Measurements from ENCODE around the gene EEA1.

Gene EEA1

GRCh38 chr12:92785563-92785950 is 143.5 kb downstream of the EEA1 start (continued):
- no peak for TF ChIP-seq ZNF555 (tag by site-specific recombination; conservative IDR thresholded peaks at IDR 0.05)
- TF ChIP-seq ZNF23 (tag by site-specific recombination; IDR thresholded peaks at IDR 0.05; ENCODE audit: borderline replicate concordance) = no peak
- no peak for TF ChIP-seq ZNF37A (tag by site-specific recombination; IDR thresholded peaks at IDR 0.05)
- TF ChIP-seq OSR2 (tag by site-specific recombination; IDR thresholded peaks at IDR 0.05) = no peak

- peaks cover 3% of the 10 kb centered on the region; the same call in 1 of the 2 replicates for H3K4me1 ChIP-seq (ENCODE audit: control insufficient read depth, insufficient read depth, low read length)
- H3K9me3 ChIP-seq (ENCODE audit: control insufficient read depth, insufficient read depth, low read depth, low read length) = no peaks in the 10 kb centered on the region
- ChIA-PET CTCF (interaction anchor here (0.6 to 1.5 kb wide), 21 partner anchors 10 to 1716 kb away, joined by 3 to 8 read pairs (median 4); no protein-coding TSS in a partner anchor), POLR2A (no interaction called here)
- TF ChIP-seq ZNF660 (tag by site-specific recombination; IDR thresholded peaks at IDR 0.05) (peak; percentile 81), ZXDB (tag by site-specific recombination; IDR thresholded peaks at IDR 0.05) (peak; percentile 22; the same call in 1 of the 2 replicates), ZNF501 (tag by site-specific recombination; IDR thresholded peaks at IDR 0.05) (peak; percentile 26; the same call in 1 of the 2 replicates), ZBTB21 (tag by site-specific recombination; IDR thresholded peaks at IDR 0.05) (no peak), HIC1 (tag by site-specific recombination; IDR thresholded peaks at IDR 0.05) (no peak), SCRT1 (tag by site-specific recombination; IDR thresholded peaks at IDR 0.05; ENCODE audit: borderline replicate concordance) (peak; percentile 53; the same call in 1 of the 2 replicates), ZBTB17 (tag by site-specific recombination; IDR thresholded peaks at IDR 0.05) (peak; percentile 47; the same call in 1 of the 2 replicates), ZFP37 (tag by site-specific recombination; IDR thresholded peaks at IDR 0.05) (0 out of 2 replicates have a peak, but pooled peaks have one; percentile 67), ZNF366 (tag by site-specific recombination; conservative IDR thresholded peaks at IDR 0.05) (peak; percentile 44; the same call in 1 of the 2 replicates), ZNF239 (tag by site-specific recombination; IDR thresholded peaks at IDR 0.05) (peak; percentile 73; the same call in 1 of the 2 replicates), ZSCAN30 (tag by site-specific recombination; IDR thresholded peaks at IDR 0.05) (peak; percentile 80), ZNF423 (tag by site-specific recombination; IDR thresholded peaks at IDR 0.05) (no peak), SCRT2 (tag by site-specific recombination; IDR thresholded peaks at IDR 0.05) (peak; percentile 74), TRIM28 (IDR thresholded peaks at IDR 0.05; ENCODE audit: borderline replicate concordance, low read length) (no peak), CTCF (tag by site-specific recombination; IDR thresholded peaks at IDR 0.05) (peak; percentile 75; the same call in 1 of the 2 replicates), ZNF654 (tag by site-specific recombination; IDR thresholded peaks at IDR 0.05; ENCODE audit: low read depth) (peak; percentile 95)
- H3K36me3 ChIP-seq (ENCODE audit: control insufficient read depth in 2 of 2, insufficient read depth in 1 of 2, low read length in 2 of 2) = peaks cover 8 to 13% of the 10 kb centered on the region in 2 experiments; a peak in 2 of 3 replicates
- no peak overlapping the region for H3K27ac ChIP-seq (ENCODE audit: extremely low read depth, low read depth, low read length)
- H3K4me3 ChIP-seq (ENCODE audit: low read depth, low read length) = no peak overlapping the region
Observed at GRCh38 chr12:92784797-92785562, 144.1 kb downstream of the EEA1 start.

GRCh38 chr12:92784356-92784755 is 144.7 kb downstream of the EEA1 start:
- no peak for TF ChIP-seq ZSCAN4 (tag by site-specific recombination; IDR thresholded peaks at IDR 0.05)
- CTCF ChIA-PET = interaction anchor here (0.6 to 1.5 kb wide), 12 partner anchors 11 to 1716 kb away, joined by 3 to 7 read pairs (median 4); no protein-coding TSS in a partner anchor

More at GRCh38 chr12:92784356-92784755, 144.7 kb downstream of the EEA1 start:
- H3K36me3 ChIP-seq (ENCODE audit: control insufficient read depth in 2 of 2, insufficient read depth in 1 of 2, low read length in 2 of 2) = peaks cover 8 to 15% of the 10 kb centered on the region in 2 experiments; a peak in 2 of 3 replicates
- POLR2A ChIA-PET = no interaction called here
- H3K4me1 ChIP-seq (ENCODE audit: control insufficient read depth, insufficient read depth, low read length) = peaks cover 3% of the 10 kb centered on the region; the same call in 1 of the 2 replicates
- H3K9me3 ChIP-seq (ENCODE audit: control insufficient read depth, insufficient read depth, low read depth, low read length) = no peaks in the 10 kb centered on the region
- no peak overlapping the region for H3K4me3 ChIP-seq (ENCODE audit: low read depth, low read length)
- H3K27ac ChIP-seq (ENCODE audit: extremely low read depth, low read depth, low read length) = no peak overlapping the region

Data from HEK293 (cell line).